ENCODE results near the gene SORCS1.
"Not testable (repeated sequence)": the region's sequence is repeated elsewhere in the genome, so short reads cannot be mapped to it uniquely, and the experiment has no call there.

The SORCS1 gene

DNA sequence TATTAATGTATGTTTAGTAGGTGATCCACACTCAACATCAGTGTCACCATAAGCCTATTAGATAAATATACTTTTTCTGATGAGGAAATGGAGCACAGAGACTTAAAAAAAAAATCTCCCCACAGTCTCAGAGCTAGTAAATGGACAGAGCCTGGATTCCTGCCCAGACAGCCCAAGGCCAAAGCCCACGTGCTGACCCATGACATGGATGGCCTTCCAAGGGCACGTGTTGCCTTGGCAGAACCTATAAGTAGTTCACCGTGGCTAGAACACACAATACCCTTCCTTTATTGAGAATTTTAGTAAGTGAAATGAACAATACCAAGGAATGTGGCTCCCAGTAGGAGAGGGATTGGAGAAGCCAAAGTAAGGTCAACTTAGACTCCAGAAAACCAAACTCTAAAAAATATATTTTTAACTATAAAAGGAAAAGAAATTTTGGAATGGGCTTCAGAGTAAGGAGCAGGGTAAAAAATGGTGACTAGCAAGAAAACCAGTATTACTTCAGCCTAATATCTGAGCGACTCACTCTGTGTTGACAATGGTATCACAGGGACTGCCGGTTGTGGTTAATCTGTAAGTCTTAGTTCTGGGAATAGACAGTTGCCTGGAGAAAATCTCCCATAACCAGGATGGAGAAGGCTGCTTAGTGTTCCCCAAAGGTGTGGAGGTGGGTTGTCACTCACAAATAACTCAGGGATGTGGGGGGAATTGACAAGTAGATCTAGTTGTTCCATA lies 223.0 kb downstream of the SORCS1 start:
- DNase-seq = no peak

- DNase-seq = no peak
Measured at GRCh38 chr10:106938513-106938912, 226.0 kb downstream of the SORCS1 start.

DNA sequence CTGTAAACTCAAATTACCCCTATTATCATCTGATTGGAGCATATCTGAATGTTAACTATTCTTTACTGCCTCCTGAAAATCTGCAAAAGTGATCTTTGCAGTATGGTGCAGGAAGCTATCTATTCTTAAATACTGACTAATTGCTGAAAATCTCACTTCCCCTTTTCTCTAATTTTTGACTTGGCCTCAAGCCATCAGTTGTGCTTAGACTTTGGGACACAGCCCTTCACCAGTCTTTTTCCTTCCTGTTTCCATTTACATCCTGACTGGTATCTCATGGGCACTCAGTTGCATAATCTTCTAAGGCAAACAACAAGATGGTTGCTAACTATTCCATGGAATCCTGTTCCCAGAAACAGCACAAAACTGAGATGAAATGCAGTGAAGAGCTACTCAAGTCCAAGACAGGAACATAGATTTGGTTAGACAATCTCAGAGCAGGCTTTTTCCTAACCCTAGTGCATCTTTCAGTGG lies 228.5 kb downstream of the SORCS1 start:
- DNase-seq = no peak

GRCh38 chr10:106931853-106932249 lies 232.7 kb downstream of the SORCS1 start:
- no peak for DNase-seq

- no peak for DNase-seq
Measured at GRCh38 chr10:106931159-106931852, 233.2 kb downstream of the SORCS1 start.

DNA sequence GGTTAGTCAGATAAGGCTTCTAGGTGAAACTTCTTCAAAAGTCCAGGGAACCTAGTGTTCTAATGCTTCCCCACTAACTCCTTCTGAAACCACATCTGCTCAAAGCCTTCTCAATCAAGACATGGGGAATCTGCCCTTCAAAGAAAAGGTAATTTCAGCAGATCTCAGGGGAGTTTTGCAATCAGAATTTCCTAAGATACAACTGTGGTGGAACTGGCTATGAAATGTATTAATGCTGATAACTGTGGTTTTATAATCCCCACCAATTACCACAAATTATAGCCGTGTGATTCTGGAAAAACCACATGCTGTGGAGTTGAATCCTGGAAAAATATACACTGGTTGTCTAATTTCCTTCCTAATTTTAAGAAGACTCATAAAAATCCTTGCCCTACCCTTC lies 233.8 kb downstream of the SORCS1 start:
- no peak for DNase-seq

- no peak for DNase-seq
Measured at GRCh38 chr10:106929291-106929895, 235.1 kb downstream of the SORCS1 start.

DNA sequence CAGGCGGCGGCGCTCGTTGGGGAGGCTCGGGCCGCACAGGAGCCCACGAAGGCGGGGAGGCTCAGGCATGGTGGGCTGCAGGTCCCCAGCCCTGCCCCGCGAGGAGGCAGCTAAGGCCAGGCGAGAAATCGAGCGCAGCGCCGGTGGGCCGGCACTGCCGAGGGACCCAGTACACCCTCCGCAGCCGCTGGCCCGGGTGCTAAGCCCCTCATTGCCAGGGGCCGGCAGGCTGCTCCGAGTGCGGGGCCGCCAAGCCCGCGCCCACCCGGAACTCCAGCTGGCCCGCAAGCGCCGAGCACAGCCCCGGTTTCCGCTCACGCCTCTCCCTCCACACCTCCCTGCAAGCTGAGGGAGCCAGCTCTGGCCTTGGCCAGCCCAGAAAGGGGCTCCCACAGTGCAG lies 236.4 kb downstream of the SORCS1 start:
- not testable (repeated sequence) for DNase-seq

DNA sequence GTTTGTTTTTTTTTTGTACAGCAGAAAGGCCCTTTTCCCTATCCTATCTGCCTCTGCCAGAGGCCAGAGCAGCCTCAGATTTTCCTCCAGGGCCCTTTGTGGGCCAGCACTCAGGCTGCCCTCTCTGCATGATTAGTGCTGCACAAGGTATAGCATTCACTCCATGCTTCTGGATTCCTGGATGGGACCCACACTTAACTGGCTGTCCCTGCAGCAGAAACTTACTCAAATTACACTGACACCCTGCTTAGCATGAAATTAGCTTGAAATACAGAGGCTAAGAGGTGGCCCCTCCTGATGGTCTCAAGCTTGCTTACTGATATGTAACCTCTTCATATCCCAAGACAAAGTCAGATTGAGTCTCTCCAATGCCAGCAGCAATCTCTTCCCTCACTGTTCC lies 239.3 kb downstream of the SORCS1 start:
- no peak for DNase-seq

GRCh38 chr10:106920538-106920937 lies 244.0 kb downstream of the SORCS1 start:
- DNase-seq = no peak

DNA sequence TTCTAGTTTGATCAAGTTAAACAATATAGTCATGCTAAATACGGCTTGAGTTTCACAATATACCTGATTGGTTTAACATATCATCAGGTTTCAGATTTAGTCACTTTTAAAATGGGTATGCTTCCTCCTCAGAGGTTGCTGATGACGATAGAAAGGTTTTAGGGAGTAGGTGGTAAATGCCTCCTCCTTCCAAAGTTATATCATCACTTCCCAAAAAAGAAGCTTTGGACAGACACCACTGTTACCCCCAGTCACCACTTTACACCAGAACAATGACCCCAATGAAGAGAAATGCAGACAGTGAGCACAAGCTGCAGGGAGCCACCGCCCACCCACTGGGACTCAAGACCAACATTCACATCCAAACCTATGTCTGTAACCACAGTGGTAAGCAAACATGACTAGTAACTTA lies 244.6 kb downstream of the SORCS1 start:
- DNase-seq = no peak

DNA sequence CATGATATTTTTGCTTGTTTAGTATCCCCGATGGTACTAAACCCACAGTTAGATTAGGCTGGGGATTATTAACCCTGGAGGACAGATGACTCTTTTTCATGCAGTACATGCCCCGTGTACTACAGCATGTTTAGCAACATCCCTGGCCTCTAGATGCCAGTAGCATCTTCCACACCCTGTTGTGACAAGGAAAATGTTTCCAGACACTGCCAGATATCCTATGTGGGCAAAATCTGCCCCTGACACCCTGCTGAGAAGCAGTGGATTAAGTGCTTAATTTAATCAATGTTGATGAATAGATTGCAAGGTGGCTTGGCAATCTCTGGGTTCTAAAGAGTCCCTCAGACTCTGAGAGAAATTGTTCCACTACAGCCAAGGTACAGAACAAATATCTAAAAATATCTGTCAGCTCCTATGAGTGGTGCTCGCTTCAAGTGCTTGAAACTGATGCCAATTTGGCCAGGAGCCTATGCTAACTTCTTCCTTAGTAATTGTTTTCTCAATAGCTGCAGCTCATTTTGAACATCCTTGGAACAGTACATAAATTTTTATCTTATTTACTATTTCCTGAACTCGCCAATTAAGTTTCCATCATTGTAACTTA lies 247.0 kb downstream of the SORCS1 start:
- no peak for DNase-seq

DNA sequence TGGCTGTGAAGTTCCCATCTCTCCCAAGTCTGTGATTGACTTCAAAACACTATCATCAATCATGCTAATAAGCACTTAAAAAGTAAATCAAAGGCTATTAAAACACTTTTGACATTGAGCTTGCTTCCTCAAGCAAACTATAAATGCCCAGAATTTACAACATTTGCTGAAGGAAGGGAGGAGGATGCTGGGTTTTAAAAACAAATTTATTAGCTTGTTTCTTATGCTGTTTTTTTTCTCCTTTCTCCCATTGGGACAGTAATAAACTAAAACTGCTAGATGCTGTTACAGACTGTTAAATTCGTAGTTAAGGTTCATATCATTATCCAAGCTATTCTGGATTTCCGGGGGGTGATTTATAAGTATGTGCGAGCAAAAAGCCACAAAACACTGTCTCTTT lies 250.5 kb downstream of the SORCS1 start:
- DNase-seq = no peak

- DNase-seq = no peak
Measured at GRCh38 chr10:106913348-106913747, 251.2 kb downstream of the SORCS1 start.

DNA sequence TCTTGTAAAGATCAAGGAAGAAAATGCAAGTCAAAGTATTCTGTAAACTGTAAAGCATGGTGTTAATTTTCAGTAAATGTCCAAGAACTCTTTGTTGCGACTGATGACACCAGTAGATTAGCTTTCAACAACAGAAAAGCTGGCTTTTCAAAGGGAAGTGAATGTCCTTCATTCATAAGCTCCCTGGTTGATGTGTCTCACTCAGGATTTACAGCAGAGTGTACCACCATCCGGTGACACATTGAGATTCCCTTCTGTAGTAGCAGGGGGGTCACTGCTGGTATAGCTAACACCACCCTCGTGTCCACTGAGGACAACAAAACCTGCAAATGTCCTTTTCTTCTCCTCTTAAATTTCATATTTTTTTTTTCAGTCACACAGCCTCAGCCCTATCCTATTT lies 253.4 kb downstream of the SORCS1 start:
- DNase-seq = no peak

GRCh38 chr10:106910666-106911065 lies 253.8 kb downstream of the SORCS1 start:
- no peak for DNase-seq

DNA sequence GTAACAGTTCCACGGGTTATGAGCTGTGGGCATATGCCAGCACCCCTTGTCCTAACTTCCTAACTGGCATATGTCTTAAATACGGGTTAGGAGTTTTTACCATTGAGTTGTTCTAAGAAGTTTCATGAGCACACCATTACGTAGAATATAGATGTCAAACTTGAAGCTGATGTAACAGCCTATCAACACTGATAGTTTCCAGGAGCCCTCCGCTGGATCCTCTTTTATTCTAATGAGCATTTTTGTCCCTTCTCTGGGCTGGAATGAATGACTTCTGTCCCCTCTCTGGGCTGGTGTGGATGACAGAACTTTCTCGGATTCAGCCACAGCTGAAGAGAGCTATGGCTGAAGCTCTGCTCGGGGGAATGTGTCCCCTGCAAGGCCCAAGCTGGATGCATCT lies 256.3 kb downstream of the SORCS1 start:
- DNase-seq = no peak

DNA sequence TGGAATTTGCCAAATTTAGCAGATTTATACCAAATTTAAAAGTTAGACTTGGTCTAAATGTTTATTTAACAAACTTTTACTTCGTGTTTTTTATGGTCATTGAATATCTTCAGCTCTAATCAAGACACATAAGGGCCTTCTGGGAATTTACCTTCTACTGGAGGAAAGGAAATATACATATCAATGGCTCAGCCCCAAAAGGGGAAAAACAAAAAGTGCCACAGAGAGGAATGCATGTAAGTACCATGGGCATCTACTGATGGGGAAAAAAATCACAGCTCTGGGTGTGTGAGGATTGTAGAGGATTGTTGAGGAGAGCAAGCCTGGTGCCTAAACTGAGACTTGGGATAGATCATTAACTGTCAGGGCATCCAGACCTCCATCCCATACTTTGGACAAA lies 260.3 kb downstream of the SORCS1 start:
- no peak for DNase-seq

GRCh38 chr10:106903180-106903579 lies 261.3 kb downstream of the SORCS1 start:
- DNase-seq = no peak

- DNase-seq = no peak
Measured at GRCh38 chr10:106900016-106900652, 264.4 kb downstream of the SORCS1 start.

DNA sequence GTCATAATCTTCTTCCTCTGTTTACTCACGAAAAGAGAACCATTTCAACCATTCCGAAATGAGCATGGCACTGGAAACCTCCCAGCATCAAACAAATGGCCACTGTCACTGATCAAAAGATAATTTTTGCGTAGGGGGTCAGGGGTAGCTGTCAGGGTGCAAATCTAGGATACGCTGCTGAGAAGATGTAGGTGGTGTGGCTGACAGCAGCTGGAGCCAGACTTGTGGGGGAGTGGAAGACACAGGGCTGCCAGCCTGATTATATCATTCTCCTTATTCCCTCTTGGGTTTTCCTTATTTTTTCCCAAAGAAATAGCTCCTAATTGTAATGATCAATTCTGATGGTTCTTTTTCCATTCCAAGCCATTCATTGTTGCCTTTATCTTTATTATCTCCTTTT lies 266.1 kb downstream of the SORCS1 start:
- DNase-seq = no peak

DNA sequence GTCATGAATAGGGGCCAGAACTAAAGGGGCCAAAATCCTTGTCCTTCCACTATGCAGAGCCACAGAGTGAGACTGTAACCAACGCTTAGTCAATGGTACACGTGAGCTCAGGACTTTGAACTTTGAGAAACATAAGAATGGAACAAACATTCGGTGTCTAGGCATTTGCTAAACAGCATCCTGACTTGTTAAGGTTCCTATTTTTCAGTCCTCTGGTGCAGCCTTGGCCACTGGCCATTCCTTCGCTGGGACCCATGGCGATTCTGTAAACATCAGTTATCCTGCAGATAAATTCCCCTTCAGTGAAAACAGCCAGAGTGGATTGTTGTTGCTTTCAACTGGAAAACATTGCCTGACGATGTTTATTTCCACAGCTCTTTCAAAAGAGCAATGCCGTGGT lies 266.8 kb downstream of the SORCS1 start:
- DNase-seq = no peak

DNA sequence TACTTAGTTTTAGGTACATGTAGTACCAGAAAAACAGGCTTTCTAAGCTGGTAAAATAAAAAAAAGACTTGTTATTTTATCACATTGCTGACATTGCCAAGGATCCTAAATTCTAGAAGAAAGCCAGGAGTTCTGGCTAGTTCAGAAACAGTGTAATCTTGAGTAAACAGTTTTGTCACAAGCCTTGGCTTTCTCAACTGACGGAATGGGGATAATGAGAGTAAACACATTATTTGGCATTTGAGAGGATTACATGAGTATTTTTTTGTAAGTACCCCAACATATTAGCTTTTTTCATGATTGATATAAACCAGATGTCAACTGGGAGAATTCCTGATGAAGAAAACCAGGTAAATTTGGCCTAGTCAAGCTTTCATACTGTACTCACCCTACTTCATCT lies 269.8 kb downstream of the SORCS1 start:
- no peak for DNase-seq

All from fibroblast of skin of back (primary cell).